Right renal pelvis (tissue), 4 donors: Measurements from ENCODE around the gene TNNT3. TPM values are rescaled to one million over a fixed set of nuclear protein-coding genes. Genes with fewer than 3 reads are reported as not detected.

Experiments used
- DNase-seq, 4 donors: peaks; one replicate each; pipeline ENCODE4 v3.0.0-alpha.2; 2013; ENCODE audit warnings: low read depth in 4 of 4, low spot score in 3 of 4, missing footprints in 1 of 4
- polyA plus RNA-seq, 4 donors: library from polyadenylated mRNA; unstranded; fragments of 120-200 nt; gene quantifications; one replicate each; pipeline ENCODE4 v1.2.1, GENCODE V29; 2013; ENCODE audit not compliant: insufficient read length in 4 of 4

The TNNT3 gene
- polyA plus RNA-seq, 4 donors: 5.9 to 15.3 (median 8.8) TPM

DNA sequence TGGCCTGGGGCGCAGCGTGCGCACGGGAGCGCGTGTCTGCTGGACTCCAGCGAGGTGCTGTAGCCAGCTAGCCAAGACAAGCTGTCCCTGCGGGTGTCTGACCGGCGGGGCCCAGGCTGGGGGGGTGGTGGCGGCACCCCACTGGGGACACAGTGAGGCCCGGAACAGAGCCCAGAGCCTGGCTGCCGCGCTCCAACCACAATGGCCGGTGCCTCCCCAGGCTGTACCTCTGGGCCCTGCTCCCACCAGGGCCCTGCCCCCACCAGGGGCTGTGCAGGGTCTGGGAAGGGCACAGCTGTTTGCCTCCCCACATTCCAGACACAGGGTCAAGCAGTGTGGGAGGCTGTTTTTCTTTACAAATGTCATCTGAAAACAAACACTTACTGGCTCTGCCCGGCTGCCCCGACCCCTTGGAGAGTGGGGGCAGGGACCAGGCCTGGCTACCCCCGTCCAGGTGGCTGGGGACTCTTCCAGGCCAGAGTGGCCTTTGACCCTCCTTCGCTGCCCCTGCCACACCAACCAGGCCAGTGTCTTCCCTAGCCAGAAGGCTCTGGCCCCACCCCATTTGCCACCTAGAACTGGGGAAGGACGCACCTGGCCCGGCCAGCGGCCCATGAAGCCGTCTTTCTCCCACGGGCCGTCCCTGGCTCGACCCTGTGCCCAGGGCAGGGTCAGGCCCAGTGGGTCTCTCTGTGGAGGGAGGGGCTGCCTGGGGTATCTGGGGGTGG is 63.5 kb downstream of the TNNT3 start:
- DNase-seq: no peak

- DNase-seq: no peak
Observed at GRCh38 chr11:1983601-1983961, 64.1 kb downstream of the TNNT3 start.

- no peak for DNase-seq
Observed at GRCh38 chr11:1987024-1987423, 67.5 kb downstream of the TNNT3 start.

GRCh38 chr11:1988174-1988573 is 68.7 kb downstream of the TNNT3 start:
- no peak for DNase-seq

Other genes starting within 250 kb of the TNNT3 start
- under 1 TPM in 1 of 4 donors, not detected in 3; 0.14 TPM for gene KRTAP5-6, start 222.5 kb upstream of the TNNT3 start, polyA plus RNA-seq
- gene IFITM10, start 169.1 kb upstream of the TNNT3 start, polyA plus RNA-seq: under 1 TPM; 0.10 to 0.39 (median 0.21) TPM
- gene CTSD, start 155.8 kb upstream of the TNNT3 start, polyA plus RNA-seq: 100 to 1,000 TPM; 226 to 306 (median 234) TPM
- under 1 TPM in 3 of 4 donors, not detected in 1; 0.15 to 0.69 (median 0.39) TPM for gene SYT8, start 84.7 kb upstream of the TNNT3 start, polyA plus RNA-seq
- under 1 TPM; 0.30 to 0.77 (median 0.49) TPM for gene TNNI2, start 80.7 kb upstream of the TNNT3 start, polyA plus RNA-seq
- gene LSP1, start 66.6 kb upstream of the TNNT3 start, polyA plus RNA-seq: 1 to 10 TPM; 5.0 to 8.9 (median 6.4) TPM
- under 1 TPM; 0.07 to 0.23 (median 0.14) TPM for gene PRR33, start 27.8 kb upstream of the TNNT3 start, polyA plus RNA-seq
- gene MRPL23, start 27.6 kb downstream of the TNNT3 start, polyA plus RNA-seq: 10 to 100 TPM; 49.5 to 76.5 (median 54.2) TPM
- 1,000 to 10,000 TPM; 2,958 to 3,802 (median 3,161) TPM for gene H19, start 78.1 kb downstream of the TNNT3 start, polyA plus RNA-seq
- gene IGF2, start 219.7 kb downstream of the TNNT3 start, polyA plus RNA-seq: 100 to 1,000 TPM; 761 to 994 (median 807) TPM
- not detected for gene INS, start 241.5 kb downstream of the TNNT3 start, polyA plus RNA-seq